SK-N-SH treated with all-trans-retinoic acid at 6 μM for 48 hours (cell line): ENCODE results near the gene KLF6.

Source experiments
- ATAC-seq: fragments of 200-7000 bp; cut with Tn5 transposase; 3 replicates; pipeline ENCODE4 v1.9.1; 2020; ENCODE audit warnings: mild to moderate bottlenecking, moderate library complexity
- ARNTL ChIP-seq: fragments of 450-650 bp; formaldehyde crosslinking; IDR thresholded peaks from 2 replicates; pipeline ENCODE4 v1.5.0; 2020; ENCODE audit warnings: low read depth, mild to moderate bottlenecking, moderate library complexity, borderline replicate concordance
- BACH2 ChIP-seq: fragments of 250-450 bp; sonication (Bioruptor Pico); IDR thresholded peaks from 2 replicates; pipeline ENCODE4 v1.9.0; 2021; ENCODE audit warnings: mild to moderate bottlenecking, borderline replicate concordance
- CSDC2 ChIP-seq: fragments of 250-450 bp; sonication (Bioruptor Pico); IDR thresholded peaks from 2 replicates; pipeline ENCODE4 v1.5.0; 2020; ENCODE audit warnings: mild to moderate bottlenecking, moderate library complexity
- ESRRG ChIP-seq: fragments of 250-450 bp; sonication (Bioruptor Pico); IDR thresholded peaks from 2 replicates; pipeline ENCODE4 v1.6.1; 2021; ENCODE audit warnings: mild to moderate bottlenecking
- ISL1 ChIP-seq: fragments of 250-450 bp; sonication (Bioruptor Pico); IDR thresholded peaks from 2 replicates; pipeline ENCODE4 v2.1.2; 2022; ENCODE audit warnings: mild to moderate bottlenecking, moderate library complexity
- OSR1 ChIP-seq: fragments of 250-450 bp; sonication (Bioruptor Pico); IDR thresholded peaks from 2 replicates; pipeline ENCODE4 v1.8.0; 2022; ENCODE audit warnings: moderate library complexity, mild to moderate bottlenecking, inconsistent platforms
- PATZ1 ChIP-seq: fragments of 250-450 bp; sonication (Bioruptor Pico); IDR thresholded peaks from 2 replicates; pipeline ENCODE4 v1.8.0; 2020; ENCODE audit warnings: mild to moderate bottlenecking, moderate library complexity, borderline replicate concordance
- PPARA ChIP-seq: fragments of 250-450 bp; sonication (Bioruptor Pico); IDR thresholded peaks from 2 replicates; pipeline ENCODE4 v1.5.0; 2020; ENCODE audit warnings: mild to moderate bottlenecking, borderline replicate concordance
- RARB ChIP-seq: fragments of 250-450 bp; sonication (Bioruptor Pico); IDR thresholded peaks from 2 replicates; pipeline ENCODE4 v1.8.0; 2021; ENCODE audit warnings: mild to moderate bottlenecking, moderate library complexity
- TCF4 ChIP-seq: fragments of 250-450 bp; sonication (Bioruptor Pico); IDR thresholded peaks from 2 replicates; pipeline ENCODE4 v1.8.0; 2021; ENCODE audit warnings: mild to moderate bottlenecking, moderate library complexity, borderline replicate concordance
- TSHZ2 ChIP-seq: fragments of 250-450 bp; sonication (Bioruptor Pico); IDR thresholded peaks from 2 replicates; pipeline ENCODE4 v1.5.0; 2020; ENCODE audit warnings: mild to moderate bottlenecking, moderate library complexity
- ZC3H10 ChIP-seq: fragments of 250-450 bp; sonication (Bioruptor Pico); IDR thresholded peaks from 2 replicates; pipeline ENCODE4 v1.5.1; 2021; ENCODE audit warnings: mild to moderate bottlenecking, moderate library complexity
- ZFP3 ChIP-seq: fragments of 250-450 bp; sonication (Bioruptor Pico); IDR thresholded peaks from 2 replicates; pipeline ENCODE4 v1.5.0; 2020; ENCODE audit warnings: mild to moderate bottlenecking, moderate library complexity
- ZFP30 ChIP-seq: fragments of 450-650 bp; formaldehyde crosslinking; IDR thresholded peaks from 2 replicates; pipeline ENCODE4 v1.5.0; 2022; ENCODE audit warnings: mild to moderate bottlenecking, moderate library complexity
- ZNF565 ChIP-seq: fragments of 450-650 bp; formaldehyde crosslinking; conservative IDR thresholded peaks from 2 replicates; pipeline ENCODE4 v1.5.0; 2020; ENCODE audit warnings: low read depth, mild to moderate bottlenecking, moderate library complexity
- ZNF70 ChIP-seq: fragments of 450-650 bp; formaldehyde crosslinking; IDR thresholded peaks from 2 replicates; pipeline ENCODE4 v1.5.0; 2020; ENCODE audit warnings: mild to moderate bottlenecking, moderate library complexity
- TF ChIP-seq, protein P1 (sequence below): fragments of 250-450 bp; sonication (Bioruptor Pico); IDR thresholded peaks from 2 replicates; pipeline ENCODE4 v1.5.1; 2021; ENCODE audit warnings: mild to moderate bottlenecking, moderate library complexity
- TF ChIP-seq, protein P2 (sequence below): fragments of 250-450 bp; sonication (Bioruptor Pico); IDR thresholded peaks from 2 replicates; pipeline ENCODE4 v1.8.0; 2021; ENCODE audit warnings: low read depth, mild to moderate bottlenecking, moderate library complexity, borderline replicate concordance
- TF ChIP-seq, protein P3 (sequence below): fragments of 250-450 bp; sonication (Bioruptor Pico); IDR thresholded peaks from 2 replicates; pipeline ENCODE4 v1.5.1; 2020; ENCODE audit warnings: low read depth, mild to moderate bottlenecking, moderate library complexity

Gene KLF6

GRCh38 chr10:3811291-3811870 is 26.4 kb upstream of the KLF6 start:
- TF ChIP-seq, protein P1, sequence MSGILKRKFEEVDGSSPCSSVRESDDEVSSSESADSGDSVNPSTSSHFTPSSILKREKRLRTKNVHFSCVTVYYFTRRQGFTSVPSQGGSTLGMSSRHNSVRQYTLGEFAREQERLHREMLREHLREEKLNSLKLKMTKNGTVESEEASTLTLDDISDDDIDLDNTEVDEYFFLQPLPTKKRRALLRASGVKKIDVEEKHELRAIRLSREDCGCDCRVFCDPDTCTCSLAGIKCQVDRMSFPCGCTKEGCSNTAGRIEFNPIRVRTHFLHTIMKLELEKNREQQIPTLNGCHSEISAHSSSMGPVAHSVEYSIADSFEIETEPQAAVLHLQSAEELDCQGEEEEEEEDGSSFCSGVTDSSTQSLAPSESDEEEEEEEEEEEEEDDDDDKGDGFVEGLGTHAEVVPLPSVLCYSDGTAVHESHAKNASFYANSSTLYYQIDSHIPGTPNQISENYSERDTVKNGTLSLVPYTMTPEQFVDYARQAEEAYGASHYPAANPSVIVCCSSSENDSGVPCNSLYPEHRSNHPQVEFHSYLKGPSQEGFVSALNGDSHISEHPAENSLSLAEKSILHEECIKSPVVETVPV: no peak
- no peak for TF ChIP-seq TCF4
- TF ChIP-seq PATZ1 (CRISPR knock-in tag): no peak
- no peak for TF ChIP-seq ZNF565 (CRISPR knock-in tag)
- TF ChIP-seq ZC3H10 (CRISPR knock-in tag): no peak
- TF ChIP-seq ESRRG (CRISPR knock-in tag): no peak
- no peak for TF ChIP-seq TSHZ2
- no peak for TF ChIP-seq PPARA (CRISPR knock-in tag)
- TF ChIP-seq ZFP30: no peak
- TF ChIP-seq, protein P2, sequence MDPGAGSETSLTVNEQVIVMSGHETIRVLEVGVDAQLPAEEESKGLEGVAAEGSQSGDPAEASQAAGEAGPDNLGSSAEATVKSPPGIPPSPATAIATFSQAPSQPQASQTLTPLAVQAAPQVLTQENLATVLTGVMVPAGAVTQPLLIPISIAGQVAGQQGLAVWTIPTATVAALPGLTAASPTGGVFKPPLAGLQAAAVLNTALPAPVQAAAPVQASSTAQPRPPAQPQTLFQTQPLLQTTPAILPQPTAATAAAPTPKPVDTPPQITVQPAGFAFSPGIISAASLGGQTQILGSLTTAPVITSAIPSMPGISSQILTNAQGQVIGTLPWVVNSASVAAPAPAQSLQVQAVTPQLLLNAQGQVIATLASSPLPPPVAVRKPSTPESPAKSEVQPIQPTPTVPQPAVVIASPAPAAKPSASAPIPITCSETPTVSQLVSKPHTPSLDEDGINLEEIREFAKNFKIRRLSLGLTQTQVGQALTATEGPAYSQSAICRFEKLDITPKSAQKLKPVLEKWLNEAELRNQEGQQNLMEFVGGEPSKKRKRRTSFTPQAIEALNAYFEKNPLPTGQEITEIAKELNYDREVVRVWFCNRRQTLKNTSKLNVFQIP (CRISPR knock-in tag): no peak
- no peak for TF ChIP-seq RARB
- no peak for TF ChIP-seq ZNF70 (CRISPR knock-in tag)
- no peak for TF ChIP-seq ISL1 (CRISPR knock-in tag)
- no peak for TF ChIP-seq ZFP3 (CRISPR knock-in tag)
- TF ChIP-seq CSDC2: no peak
- TF ChIP-seq, protein P3, sequence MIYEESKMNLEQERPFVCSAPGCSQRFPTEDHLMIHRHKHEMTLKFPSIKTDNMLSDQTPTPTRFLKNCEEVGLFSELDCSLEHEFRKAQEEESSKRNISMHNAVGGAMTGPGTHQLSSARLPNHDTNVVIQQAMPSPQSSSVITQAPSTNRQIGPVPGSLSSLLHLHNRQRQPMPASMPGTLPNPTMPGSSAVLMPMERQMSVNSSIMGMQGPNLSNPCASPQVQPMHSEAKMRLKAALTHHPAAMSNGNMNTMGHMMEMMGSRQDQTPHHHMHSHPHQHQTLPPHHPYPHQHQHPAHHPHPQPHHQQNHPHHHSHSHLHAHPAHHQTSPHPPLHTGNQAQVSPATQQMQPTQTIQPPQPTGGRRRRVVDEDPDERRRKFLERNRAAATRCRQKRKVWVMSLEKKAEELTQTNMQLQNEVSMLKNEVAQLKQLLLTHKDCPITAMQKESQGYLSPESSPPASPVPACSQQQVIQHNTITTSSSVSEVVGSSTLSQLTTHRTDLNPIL (CRISPR knock-in tag): no peak
- no peak for TF ChIP-seq OSR1
- peak; percentile 75 for ATAC-seq

DNA sequence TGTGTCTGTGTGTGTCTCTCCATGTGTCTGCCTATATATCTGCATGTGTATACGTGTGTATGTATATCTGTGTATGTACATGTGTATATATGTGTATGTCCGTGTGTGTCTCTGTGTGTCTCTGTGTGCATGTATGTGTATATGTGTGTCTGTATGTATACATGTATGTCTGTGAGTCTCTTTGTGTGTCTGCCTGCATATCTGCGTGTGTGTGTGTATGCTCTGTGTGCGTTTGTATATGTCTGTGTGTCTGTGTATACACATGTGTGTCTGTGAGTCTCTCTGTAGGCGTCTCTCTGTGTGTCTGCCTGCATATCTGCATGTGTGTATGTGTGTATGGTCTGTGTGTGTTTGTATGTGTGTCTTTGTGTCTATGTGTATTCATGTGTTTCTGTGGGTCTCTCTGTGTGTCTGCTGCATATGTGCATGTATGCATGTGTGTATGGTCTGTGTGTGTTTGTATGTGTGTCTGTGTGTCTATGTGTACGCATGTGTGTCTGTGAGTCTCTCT is 23.7 kb upstream of the KLF6 start:
- ATAC-seq: no peak
- no peak for TF ChIP-seq TCF4
- no peak for TF ChIP-seq CSDC2

DNA sequence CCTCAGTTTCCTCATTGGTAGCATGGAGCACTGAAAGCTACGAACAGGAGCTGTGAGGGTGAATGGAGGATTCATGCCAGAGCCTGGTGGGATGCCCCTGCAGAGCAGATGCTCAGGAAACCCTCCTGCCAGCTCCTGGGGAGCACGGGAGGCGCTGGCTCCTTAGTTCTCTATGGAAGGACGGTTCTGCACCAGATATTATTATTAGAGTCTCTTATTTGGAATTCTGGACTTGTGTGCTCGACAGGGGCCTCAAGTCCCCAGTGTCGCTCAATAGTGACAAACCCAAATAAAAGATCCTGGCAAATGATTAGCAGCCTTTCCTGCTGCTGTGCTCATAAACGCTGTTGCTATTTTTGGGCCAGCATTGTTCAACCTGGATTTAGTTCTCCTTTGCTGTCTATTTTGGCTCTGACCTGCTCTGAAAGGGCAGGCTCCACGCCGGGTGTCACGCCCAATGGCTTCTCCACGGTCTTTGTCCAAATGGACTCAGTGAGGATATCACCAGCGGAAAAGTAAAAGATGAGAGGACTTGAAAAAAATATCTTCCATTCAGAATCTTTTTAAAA is 23.0 kb upstream of the KLF6 start:
- TF ChIP-seq ARNTL (no peak), ZNF565 (CRISPR knock-in tag) (no peak), TCF4 (no peak), CSDC2 (no peak), PPARA (CRISPR knock-in tag) (no peak), BACH2 (CRISPR knock-in tag) (no peak)
- TF ChIP-seq, protein P1: no peak
- no peak for ATAC-seq
